DMS153 treated with DMSO at 0.1 percent for 48 hours (cell line): ENCODE measurements around the gene CHP1.
"Not testable (repeated sequence)": the region's sequence is repeated elsewhere in the genome, so short reads cannot be mapped to it uniquely, and the experiment has no call there.

Experiments used
- DNase-seq: peaks from one replicate; lab custom pipeline; 2025; ENCODE audit not compliant: unreplicated experiment; lab: John Stamatoyannopoulos, UW

The CHP1 gene

GRCh38 chr15:41256103-41256502 is 25.0 kb downstream of the CHP1 start:
- no peak for DNase-seq

- no peak for DNase-seq
These were observed 25.5 kb downstream of the CHP1 start for GRCh38 chr15:41256577-41257038.

- DNase-seq, result no peak
These were observed 27.8 kb downstream of the CHP1 start for GRCh38 chr15:41258750-41259471.

GRCh38 chr15:41259546-41260189 is 28.6 kb downstream of the CHP1 start:
- DNase-seq, result no peak

GRCh38 chr15:41260924-41261323 is 29.9 kb downstream of the CHP1 start:
- DNase-seq, result not testable (repeated sequence)

GRCh38 chr15:41262571-41262970 is 31.5 kb downstream of the CHP1 start:
- DNase-seq, result no peak

- no peak for DNase-seq
These were observed 32.9 kb downstream of the CHP1 start for GRCh38 chr15:41263891-41264351.

- DNase-seq, result no peak
These were observed 38.8 kb downstream of the CHP1 start for GRCh38 chr15:41269887-41270286.

- no peak for DNase-seq
These were observed 45.8 kb downstream of the CHP1 start for GRCh38 chr15:41276831-41277230.

GRCh38 chr15:41278319-41278718 is 47.3 kb downstream of the CHP1 start:
- DNase-seq, result no peak

- no peak for DNase-seq
These were observed 48.6 kb downstream of the CHP1 start for GRCh38 chr15:41279535-41280283.

- DNase-seq, result no peak
These were observed 50.2 kb downstream of the CHP1 start for GRCh38 chr15:41281236-41281635.

GRCh38 chr15:41282436-41282835 is 51.4 kb downstream of the CHP1 start:
- not testable (repeated sequence) for DNase-seq

- DNase-seq, result not testable (repeated sequence)
These were observed 52.0 kb downstream of the CHP1 start for GRCh38 chr15:41282980-41283652.

GRCh38 chr15:41283653-41284426 is 52.8 kb downstream of the CHP1 start:
- peak; percentile 64 for DNase-seq

GRCh38 chr15:41284427-41285177 is 53.5 kb downstream of the CHP1 start:
- DNase-seq, result peak; percentile 1

- no peak for DNase-seq
These were observed 54.2 kb downstream of the CHP1 start for GRCh38 chr15:41285285-41285684.

- no peak for DNase-seq
These were observed 55.7 kb downstream of the CHP1 start for GRCh38 chr15:41286665-41287333.

GRCh38 chr15:41288464-41288863 is 57.4 kb downstream of the CHP1 start:
- DNase-seq, result no peak
